ENCODE measurements around the gene RDX.
A peak's percentile ranks its signal among the peaks of the same experiment; 100 is the strongest.
"Not testable (repeated sequence)": the region's sequence is repeated elsewhere in the genome, so short reads cannot be mapped to it uniquely, and the experiment has no call there.

The RDX gene

DNA sequence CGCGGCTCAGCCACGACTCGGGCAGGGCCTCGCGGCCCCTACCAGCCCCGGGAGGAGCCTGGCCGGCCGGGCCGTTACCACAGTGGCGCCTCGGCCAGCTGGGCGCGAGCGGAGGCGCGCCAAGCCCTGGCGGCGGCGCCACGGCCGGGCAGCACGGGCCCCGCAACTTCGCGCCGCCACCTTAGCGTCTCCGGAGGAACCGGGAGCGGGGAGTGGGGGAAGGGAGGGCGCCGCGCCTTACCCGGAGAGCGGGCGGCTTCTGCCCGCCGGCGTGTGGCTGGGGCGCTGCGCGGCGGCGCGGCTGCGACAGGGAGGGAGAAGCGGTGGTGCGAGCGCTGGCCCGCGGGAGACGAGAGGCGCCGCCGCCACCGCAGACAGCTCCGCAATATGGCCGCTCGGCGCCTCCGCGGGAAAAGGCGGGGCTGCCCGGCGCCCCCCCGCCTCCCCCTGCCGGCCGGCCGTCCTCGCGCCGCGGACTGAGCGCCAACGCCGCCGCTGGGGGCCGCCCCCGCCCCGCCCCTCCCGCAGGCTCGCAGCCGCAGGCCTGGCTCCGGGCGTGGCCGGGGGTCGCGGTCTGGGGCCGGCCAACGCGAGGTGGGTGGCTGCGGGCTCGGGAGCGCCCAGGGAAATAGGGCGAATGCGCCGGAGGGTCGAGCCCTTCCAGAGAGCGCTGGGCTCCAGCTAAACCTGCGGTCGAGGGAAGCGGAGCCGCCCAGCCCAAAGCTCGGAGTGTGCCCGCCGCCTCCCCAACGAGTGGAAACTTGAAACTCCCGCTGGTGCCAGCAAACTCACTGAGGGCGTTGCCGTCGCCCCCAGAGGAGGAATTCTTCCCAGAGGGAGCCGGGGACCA is at the start of gene RDX:
TSS of gene RDX (minus strand) at position 389 of the 850 bp plus-strand sequence. CDS start 16,922 bp downstream, outside the sequence.
- DNase-seq, result peak; percentile 34

- no peak for DNase-seq
Observed at GRCh38 chr11:110345743-110346142, 49.3 kb upstream of the RDX start.

DNA sequence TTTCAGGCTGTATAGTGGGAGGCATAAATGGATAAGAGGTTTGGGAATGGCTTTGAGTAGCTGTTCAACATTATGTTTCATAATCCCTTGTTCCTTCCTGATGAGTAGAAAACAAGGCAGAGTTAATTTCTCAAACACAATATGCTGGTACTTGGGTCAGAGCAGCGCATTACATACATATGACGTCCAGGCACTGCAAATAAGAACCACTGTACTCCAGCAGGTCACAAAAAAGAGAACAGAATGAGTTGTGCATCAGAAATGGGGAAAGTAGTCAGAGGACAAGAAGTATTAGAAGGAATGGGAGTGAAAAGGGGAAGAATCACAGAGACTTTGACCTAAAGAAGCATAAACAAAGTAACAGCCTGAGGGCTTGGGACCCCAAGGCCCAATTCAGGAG is 44.0 kb upstream of the RDX start:
- DNase-seq, result no peak

DNA sequence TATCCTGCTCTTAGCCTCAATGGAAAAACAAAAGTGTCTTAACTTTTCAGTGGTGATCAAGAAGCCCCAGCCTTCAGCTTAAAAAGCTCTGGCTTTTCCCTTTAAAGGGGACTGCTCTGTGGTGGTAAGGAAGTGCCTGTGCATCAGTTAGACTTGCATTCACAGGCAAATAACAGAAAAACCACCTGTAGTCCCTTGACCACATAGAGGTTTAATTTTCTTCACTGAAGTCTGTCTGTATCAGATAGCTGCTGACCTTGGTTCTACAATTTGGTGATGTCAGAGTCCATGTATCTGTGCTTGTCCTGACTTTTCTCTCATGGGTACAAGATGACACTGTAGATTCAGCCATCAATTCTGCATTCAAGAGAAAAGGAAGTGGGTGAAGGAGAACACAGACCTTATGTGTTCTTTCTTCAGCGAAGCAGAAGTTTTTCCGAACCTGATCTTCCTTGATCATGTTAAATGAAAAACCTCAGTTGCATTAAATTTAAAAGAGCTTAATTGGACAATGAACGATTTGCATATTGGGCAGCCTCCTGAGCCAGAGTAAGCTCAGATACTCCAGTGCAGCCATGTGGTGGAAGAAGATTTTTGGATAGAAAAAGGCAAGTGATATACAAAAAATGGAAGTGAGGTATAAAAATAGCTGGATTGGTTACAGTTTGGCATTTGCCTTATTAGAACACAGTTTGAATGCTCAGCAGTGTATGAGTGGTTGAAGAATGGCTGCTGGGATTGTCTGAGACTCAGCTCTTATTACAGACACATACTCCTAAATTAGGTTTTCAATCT is 43.2 kb upstream of the RDX start:
- DNase-seq, result no peak

- no peak for DNase-seq
Observed at GRCh38 chr11:110338684-110339083, 42.3 kb upstream of the RDX start.

GRCh38 chr11:110337570-110338193 is 41.3 kb upstream of the RDX start:
- no peak for DNase-seq

- no peak for DNase-seq
Observed at GRCh38 chr11:110336054-110336453, 39.6 kb upstream of the RDX start.

DNA sequence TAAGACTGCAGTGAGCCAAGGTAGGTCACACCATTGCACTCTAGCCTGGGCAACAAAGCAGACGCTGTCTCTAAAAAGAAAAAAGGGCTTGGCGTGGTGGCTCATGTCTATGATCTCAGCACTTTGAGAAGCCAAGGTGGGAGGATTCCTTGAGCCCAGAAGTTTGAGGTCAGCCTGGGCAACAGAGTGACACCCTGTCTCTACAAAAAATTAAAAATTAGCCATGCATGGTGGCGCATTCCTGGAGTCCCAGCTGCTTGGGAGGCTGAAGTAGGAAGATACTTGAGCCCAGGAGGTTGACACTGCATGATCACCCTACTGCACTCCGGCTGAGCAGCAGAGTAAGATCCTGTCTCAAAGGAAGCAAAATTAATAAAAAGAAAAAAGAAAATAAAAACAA is 38.9 kb upstream of the RDX start:
- no peak for DNase-seq

- no peak for DNase-seq
Observed at GRCh38 chr11:110331626-110332025, 35.2 kb upstream of the RDX start.

DNA sequence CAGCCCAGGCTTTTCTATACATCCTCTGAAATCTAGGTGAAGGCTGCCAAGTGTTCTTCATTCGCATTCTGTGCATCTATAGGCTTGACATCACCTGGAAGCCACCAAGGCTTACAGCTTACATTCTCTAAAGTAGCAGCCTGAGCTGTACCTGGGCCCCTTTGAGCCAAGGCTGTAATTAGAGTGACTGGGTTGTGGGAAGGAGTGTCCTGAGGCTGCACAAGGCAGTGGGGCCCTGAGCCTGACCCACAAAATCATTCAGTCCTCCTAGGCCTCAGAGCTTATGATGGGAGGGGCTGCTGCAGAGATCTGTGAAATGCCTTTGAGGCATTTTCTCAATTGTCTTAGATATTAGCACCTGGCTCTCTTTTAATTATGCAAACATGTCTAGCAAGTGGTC is 33.0 kb upstream of the RDX start:
- no peak for DNase-seq

DNA sequence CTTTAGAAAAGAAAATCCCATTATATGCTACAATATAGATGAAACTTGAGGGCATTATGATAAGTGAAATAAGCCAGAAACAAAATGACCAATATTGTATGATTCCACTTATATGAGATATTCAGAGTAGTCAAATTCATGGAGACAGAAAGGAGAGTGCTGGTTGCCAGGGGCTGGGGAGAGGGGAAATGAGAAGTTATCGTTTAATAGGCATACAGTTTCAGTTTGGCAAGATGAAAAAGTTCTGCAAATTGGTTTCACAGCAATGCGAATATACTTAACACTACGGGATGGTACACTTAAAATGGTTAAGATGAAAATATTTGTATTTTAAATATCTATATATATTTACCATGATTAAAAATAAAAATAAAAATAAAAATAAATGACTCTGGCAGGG is 31.1 kb upstream of the RDX start:
- no peak for DNase-seq

- DNase-seq, result no peak
Observed at GRCh38 chr11:110323786-110324185, 27.4 kb upstream of the RDX start.

DNA sequence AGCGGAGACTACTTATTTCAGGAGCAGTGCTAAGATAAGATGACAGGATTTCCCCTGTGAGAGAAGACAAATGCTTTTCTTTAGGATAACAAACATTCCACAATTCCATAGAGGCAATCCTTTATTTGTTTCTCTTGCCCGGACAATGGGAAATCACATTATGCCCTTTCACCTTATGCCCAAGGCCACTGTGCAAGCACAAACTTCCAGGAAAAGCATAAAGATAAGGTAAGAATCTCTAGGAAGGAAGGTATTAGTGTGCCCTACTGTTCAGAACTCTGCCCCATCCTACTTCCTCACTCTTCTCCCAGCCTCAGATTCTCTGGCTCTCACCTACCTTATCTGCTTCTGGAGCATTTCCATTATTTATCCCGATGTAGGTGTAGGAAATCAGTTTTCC is 23.1 kb upstream of the RDX start:
- DNase-seq, result no peak

- DNase-seq, result no peak
Observed at GRCh38 chr11:110318638-110319404, 22.4 kb upstream of the RDX start.

- DNase-seq, result no peak
Observed at GRCh38 chr11:110317516-110317932, 21.1 kb upstream of the RDX start.

DNA sequence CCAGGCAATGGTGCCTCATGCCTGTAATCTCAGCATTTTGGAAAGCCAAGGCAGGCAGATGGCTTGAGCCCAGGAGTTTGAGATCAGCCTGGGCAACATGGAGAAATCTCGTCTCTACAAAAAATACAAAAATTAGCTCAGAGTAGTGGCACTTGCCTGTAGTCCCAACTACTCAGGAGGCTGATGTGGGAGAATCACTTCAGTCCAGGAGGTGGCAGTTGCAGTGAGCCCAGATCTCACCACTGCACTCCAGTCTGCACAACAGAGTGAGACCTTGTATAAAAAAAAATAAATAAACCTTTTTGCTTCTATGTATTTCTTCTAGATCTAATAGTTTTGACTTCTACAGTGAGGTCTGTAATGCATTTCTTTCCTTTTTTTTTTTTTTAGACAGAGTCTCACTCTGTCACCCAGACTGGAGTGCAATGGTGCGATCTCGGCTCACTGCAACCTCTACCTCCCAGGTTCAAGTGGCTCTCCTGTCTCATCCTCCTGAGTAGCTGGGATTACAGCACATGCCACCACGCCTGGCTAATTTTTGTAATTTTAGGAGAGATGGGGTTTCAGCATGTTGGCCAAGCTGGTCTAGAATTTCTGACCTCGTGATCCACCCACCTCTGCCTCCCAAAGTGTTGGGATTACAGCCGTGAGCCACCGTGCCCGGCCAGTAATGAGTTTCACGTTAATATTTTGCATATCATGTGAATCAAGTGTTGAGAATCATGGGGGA is 18.1 kb upstream of the RDX start:
- DNase-seq, result no peak

DNA sequence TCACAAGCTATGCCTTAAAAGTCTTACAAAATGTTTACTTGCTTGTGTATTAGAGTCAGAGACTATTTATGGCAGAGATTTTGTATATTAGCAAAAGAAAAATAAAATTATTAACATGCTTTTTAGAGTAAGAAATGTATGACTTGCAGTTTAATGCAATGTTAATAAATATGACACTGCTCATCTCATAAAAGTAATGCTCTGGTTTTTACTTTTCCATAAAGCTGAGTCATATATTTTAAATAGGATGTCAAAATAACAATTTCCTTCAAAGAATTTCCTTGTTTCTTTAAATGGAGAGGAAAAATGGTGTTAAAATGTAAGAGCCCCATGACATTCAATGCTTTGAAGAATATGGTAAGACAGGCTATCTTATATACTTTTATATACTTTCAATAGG is 16.3 kb upstream of the RDX start:
- no peak for DNase-seq

DNA sequence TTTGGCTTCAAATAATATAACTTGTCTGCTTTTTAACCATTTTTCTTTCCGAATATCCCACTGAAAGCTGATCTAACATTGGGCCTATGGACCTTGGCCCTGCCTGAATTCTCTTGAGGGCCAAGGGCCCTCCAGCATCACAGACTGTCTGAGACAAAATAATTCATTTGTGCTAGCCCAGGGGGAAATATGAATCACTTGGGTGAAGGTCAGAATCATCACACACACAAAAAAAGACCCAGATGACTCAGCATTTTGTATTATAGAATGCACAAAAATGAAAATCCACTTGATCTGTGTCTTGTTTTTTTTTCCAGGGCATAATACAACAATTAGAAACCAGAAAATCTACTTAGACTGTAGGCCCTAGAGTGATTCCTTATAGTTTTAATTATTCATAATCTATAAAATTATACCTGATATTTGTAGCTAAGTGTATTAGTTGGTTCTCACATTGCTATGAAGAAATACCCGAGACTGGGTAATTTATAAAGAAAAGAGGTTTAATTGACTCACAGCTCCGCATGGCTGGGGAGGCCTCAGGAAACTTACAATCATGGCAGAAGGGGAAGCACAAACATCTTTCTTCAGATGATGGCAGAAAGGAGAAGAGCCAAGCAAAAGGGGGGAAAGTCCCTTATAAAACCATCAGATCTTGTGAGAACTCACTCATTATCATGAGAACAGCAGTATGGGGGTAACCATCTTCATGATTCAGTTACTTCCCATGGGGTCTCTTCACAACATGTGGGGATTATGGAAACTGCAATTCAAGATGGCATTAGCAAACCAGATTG is 15.6 kb upstream of the RDX start:
- DNase-seq, result no peak

DNA sequence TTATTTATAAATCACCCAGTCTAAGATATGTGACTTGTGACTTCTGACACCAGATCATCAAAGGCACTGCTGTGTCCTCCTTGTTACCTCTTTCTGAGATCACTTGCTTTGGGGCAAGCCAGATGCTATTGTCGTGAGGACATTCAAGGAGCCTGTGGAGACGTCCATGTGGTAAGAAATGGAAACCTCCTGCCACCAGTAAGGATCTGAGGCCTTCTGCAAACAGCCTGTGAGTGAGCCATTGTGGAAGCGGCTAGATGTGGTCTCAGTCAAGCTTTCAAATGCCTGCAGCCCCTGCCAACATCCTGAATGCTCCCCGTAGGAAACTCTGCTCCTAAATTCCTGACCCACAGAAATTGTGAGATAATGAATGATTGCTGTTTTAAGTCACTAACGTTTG is 11.7 kb upstream of the RDX start:
- no peak for DNase-seq

DNA sequence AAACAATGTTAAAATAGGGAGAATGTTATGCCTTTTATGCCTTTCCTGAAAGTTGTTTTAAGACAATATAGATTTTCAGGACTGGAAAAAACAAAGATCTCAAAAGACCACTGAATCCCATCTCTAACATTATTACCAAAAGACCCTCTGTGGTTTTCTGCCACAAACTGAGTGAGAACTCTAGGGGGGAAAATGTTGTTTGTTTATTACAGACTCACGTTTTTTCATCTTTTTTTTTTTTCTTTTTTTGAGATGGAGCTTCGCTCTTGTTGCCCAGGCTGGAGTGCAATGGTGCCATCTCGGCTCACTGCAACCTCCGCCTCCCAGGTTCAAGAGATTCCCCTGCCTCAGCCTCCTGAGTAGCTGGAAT is 9.6 kb upstream of the RDX start:
- not testable (repeated sequence) for DNase-seq
